Astrocyte of the cerebellum (primary cell): ENCODE results near the gene ADO.

Experiments used
- DNase-seq: peaks from one replicate; pipeline ENCODE4 v3.0.0-alpha.2; 2011; ENCODE audit warnings: low read depth
- H3K4me3 ChIP-seq: 2 replicates; pipeline ENCODE4 v1.5.1; 2011; ENCODE audit warnings: mild to moderate bottlenecking, low read depth, low read length, moderate library complexity
- in situ Hi-C: cut with HindIII; loops from 2 replicates; pipeline ENCODE4 v1.10.0; 2017; ENCODE audit warnings: low sequenced_read_pairs
- TF ChIP-seq, protein P1 (sequence below): IDR thresholded peaks from 2 replicates; pipeline ENCODE4 v1.5.1; 2012; ENCODE audit warnings: low read length, low read depth, moderate library complexity, mild to moderate bottlenecking; ENCODE audit errors: missing control alignments

Gene ADO

DNA sequence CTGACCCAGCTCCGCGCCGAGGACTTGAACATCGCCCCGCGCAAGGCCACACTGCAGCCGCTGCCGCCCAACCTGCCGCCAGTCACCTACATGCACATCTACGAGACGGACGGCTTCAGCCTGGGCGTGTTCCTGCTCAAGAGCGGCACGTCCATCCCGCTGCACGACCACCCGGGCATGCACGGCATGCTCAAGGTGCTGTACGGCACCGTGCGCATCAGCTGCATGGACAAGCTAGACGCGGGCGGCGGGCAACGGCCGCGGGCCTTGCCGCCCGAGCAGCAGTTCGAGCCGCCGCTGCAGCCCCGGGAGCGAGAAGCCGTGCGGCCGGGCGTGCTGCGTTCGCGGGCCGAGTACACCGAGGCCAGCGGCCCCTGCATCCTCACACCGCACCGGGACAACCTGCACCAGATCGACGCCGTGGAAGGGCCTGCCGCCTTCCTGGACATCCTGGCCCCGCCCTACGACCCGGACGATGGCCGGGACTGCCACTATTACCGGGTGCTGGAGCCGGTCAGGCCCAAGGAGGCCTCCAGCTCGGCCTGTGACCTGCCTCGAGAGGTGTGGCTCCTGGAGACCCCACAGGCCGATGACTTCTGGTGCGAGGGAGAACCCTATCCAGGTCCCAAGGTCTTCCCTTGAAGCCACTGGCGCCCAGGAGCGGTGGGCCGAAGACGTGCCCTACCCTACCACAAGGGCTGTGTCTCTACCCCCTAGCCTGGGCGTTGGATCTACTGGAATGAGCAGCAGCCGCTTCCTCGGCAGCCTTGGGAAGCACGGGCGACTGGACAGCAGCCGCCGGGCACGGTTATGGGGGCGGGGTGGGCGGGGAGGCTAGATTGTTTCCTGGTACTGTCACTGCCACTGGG, 945 bp downstream of the ADO start:
- H3K4me3 ChIP-seq, result peak overlapping the region; percentile 78
- TF ChIP-seq, protein P1, sequence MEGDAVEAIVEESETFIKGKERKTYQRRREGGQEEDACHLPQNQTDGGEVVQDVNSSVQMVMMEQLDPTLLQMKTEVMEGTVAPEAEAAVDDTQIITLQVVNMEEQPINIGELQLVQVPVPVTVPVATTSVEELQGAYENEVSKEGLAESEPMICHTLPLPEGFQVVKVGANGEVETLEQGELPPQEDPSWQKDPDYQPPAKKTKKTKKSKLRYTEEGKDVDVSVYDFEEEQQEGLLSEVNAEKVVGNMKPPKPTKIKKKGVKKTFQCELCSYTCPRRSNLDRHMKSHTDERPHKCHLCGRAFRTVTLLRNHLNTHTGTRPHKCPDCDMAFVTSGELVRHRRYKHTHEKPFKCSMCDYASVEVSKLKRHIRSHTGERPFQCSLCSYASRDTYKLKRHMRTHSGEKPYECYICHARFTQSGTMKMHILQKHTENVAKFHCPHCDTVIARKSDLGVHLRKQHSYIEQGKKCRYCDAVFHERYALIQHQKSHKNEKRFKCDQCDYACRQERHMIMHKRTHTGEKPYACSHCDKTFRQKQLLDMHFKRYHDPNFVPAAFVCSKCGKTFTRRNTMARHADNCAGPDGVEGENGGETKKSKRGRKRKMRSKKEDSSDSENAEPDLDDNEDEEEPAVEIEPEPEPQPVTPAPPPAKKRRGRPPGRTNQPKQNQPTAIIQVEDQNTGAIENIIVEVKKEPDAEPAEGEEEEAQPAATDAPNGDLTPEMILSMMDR, result no peak
- no peak for DNase-seq
- in situ Hi-C loops, result no loop called here

GRCh38 chr10:62806251-62806650, 1.7 kb downstream of the ADO start:
- in situ Hi-C loops, result no loop called here
- TF ChIP-seq, protein P1, result no peak
- peak overlapping the region; percentile 78 for H3K4me3 ChIP-seq
- no peak for DNase-seq

DNA sequence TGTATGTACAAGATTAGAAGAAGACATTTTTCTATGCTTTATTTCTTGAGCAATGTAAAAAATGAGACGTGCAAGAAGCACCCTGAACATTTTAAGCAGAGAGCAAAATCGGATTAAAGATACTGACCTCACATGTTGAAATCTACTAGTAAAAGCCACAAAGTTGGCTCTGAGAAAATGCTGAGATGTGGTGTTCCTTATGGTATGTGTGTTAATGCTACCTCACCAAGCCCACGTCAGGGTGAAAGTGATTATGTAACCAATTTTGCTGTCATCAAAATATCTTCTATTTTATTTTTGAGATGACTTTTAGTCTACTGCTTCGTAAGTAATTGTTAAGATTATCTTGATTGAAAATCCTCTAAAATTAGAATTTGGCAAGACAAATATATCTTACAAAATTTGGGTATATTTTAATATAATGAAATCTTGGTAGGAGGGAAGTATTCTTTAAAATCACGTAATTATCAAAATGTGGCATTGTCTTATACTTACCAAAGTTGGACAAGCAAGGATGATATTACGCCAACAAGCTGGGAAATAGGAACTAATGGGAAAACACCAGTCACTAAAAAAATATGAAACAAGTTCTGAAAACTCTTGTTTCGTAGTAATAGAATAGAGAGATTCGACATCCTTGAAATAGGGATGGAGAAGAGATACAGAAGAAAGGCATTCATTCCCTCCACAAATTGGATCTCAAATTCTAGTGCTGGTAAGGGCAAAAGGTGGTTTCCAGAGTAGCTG, 5.8 kb downstream of the ADO start:
- TF ChIP-seq, protein P1, result no peak

GRCh38 chr10:62811159-62811875, 6.8 kb downstream of the ADO start:
- H3K4me3 ChIP-seq, result no peak overlapping the region
- TF ChIP-seq, protein P1, result no peak

More for the DNA sequence above, 5.8 kb downstream of the ADO start:
- no peak for DNase-seq
- H3K4me3 ChIP-seq, result no peak overlapping the region
- in situ Hi-C loops, result no loop called here

GRCh38 chr10:62812672-62813439, 8.3 kb downstream of the ADO start:
- no peak for DNase-seq
- TF ChIP-seq, protein P1, result no peak
- in situ Hi-C loops, result no loop called here
- no peak overlapping the region for H3K4me3 ChIP-seq

More at GRCh38 chr10:62811159-62811875, 6.8 kb downstream of the ADO start:
- in situ Hi-C loops, result no loop called here
- DNase-seq, result no peak
